ENCODE results near the gene PRELP.

DNA sequence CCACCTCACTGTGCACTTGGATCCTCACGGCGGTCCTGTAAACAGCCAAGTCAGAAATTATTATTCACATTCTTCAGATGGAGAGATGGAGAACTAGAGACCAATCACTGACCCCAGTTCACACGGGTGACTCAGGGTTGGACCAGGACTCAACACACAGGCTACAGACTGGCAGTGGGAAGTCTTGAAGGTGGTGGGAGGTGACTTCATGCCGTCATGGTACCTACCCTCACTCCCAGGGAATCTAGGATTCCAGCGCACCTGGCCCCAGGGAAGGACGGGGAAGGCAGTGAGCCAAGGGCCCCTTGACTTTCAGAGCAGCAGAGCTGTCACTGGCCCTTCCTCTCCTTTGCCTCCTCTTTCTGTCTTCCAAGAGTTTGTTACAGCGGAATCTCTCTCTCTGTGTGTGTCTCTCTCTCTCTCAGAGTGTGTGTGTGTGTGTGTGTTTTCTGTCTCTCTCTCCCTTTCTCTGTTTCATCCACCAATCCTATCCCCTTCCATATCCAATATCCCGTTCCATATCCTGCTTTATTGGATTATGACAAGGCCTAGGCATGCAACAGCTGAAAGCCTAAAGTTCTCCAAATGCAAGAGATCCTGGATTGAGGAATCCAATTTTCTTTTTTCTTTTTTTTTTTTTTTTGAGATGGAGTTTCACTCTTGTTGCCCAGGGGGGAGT lies 30.1 kb downstream of the PRELP start:
- TF ChIP-seq, protein P1, sequence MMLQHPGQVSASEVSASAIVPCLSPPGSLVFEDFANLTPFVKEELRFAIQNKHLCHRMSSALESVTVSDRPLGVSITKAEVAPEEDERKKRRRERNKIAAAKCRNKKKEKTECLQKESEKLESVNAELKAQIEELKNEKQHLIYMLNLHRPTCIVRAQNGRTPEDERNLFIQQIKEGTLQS (IDR thresholded peaks at IDR 0.05; ENCODE audit: insufficient read depth, low read depth, low read length), result no peak
- TF ChIP-seq HDAC6 (IDR thresholded peaks at IDR 0.05; ENCODE audit: low read depth, low read length) (no peak), CEBPB (IDR thresholded peaks at IDR 0.05; ENCODE audit: low read depth, low read length) (no peak), BACH1 (IDR thresholded peaks at IDR 0.05; ENCODE audit: low read length) (no peak), JUND (IDR thresholded peaks at IDR 0.05; ENCODE audit: low read length) (no peak), CHD1 (IDR thresholded peaks at IDR 0.05; ENCODE audit: low read depth, low read length) (no peak), JUN (IDR thresholded peaks at IDR 0.05; ENCODE audit: low read depth, low read length) (no peak), MAFK (IDR thresholded peaks at IDR 0.05; ENCODE audit: low read depth, low read length) (no peak), EZH2 (IDR thresholded peaks at IDR 0.05; ENCODE audit: low read depth, low read length, severe bottlenecking) (no peak), CTBP2 (IDR thresholded peaks at IDR 0.05; ENCODE audit: borderline replicate concordance, insufficient read depth, insufficient read length, low read length) (no peak), POLR2AphosphoS5 (IDR thresholded peaks at IDR 0.05; ENCODE audit: low read depth, low read length) (no peak), POLR2A (IDR thresholded peaks at IDR 0.05; ENCODE audit: control extremely low read depth in 1 of 2, low read depth in 2 of 2, low read length in 2 of 2) (no peak)
- TF ChIP-seq, protein P2, sequence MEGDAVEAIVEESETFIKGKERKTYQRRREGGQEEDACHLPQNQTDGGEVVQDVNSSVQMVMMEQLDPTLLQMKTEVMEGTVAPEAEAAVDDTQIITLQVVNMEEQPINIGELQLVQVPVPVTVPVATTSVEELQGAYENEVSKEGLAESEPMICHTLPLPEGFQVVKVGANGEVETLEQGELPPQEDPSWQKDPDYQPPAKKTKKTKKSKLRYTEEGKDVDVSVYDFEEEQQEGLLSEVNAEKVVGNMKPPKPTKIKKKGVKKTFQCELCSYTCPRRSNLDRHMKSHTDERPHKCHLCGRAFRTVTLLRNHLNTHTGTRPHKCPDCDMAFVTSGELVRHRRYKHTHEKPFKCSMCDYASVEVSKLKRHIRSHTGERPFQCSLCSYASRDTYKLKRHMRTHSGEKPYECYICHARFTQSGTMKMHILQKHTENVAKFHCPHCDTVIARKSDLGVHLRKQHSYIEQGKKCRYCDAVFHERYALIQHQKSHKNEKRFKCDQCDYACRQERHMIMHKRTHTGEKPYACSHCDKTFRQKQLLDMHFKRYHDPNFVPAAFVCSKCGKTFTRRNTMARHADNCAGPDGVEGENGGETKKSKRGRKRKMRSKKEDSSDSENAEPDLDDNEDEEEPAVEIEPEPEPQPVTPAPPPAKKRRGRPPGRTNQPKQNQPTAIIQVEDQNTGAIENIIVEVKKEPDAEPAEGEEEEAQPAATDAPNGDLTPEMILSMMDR (IDR thresholded peaks at IDR 0.05; ENCODE audit: control extremely low read depth in 1 of 3, insufficient read depth in 1 of 3, low read depth in 1 of 3, low read length in 3 of 3), result no peak
- TF ChIP-seq, protein P3, sequence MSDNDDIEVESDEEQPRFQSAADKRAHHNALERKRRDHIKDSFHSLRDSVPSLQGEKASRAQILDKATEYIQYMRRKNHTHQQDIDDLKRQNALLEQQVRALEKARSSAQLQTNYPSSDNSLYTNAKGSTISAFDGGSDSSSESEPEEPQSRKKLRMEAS (IDR thresholded peaks at IDR 0.05), result no peak
